Retina (tissue), 1 donor: Measurements from ENCODE around the gene CA5A.
A peak's percentile ranks its signal among the peaks of the same experiment; 100 is the strongest.

ENCODE experiments used
- DNase-seq: peaks from one replicate; pipeline ENCODE4 v3.0.0-alpha.2; 2016

Gene CA5A

GRCh38 chr16:87847467-87847784, 88.9 kb downstream of the CA5A start:
- DNase-seq: no peak

- DNase-seq: no peak
These were observed 89.4 kb downstream of the CA5A start for GRCh38 chr16:87846705-87847466.

GRCh38 chr16:87845807-87846619, 90.3 kb downstream of the CA5A start:
- no peak for DNase-seq

GRCh38 chr16:87845213-87845612, 91.1 kb downstream of the CA5A start:
- DNase-seq: no peak

- no peak for DNase-seq
These were observed 91.5 kb downstream of the CA5A start for GRCh38 chr16:87844809-87845208.

GRCh38 chr16:87844120-87844733, 92.1 kb downstream of the CA5A start:
- DNase-seq: peak; percentile 65

- no peak for DNase-seq
These were observed 92.6 kb downstream of the CA5A start for GRCh38 chr16:87843678-87844105.

- DNase-seq: no peak
These were observed 94.0 kb downstream of the CA5A start for GRCh38 chr16:87842209-87842869.

GRCh38 chr16:87841340-87842208, 94.8 kb downstream of the CA5A start:
- DNase-seq: no peak

GRCh38 chr16:87840271-87840978, 95.9 kb downstream of the CA5A start:
- DNase-seq: no peak

GRCh38 chr16:87839542-87840270, 96.6 kb downstream of the CA5A start:
- DNase-seq: no peak

- no peak for DNase-seq
These were observed 97.4 kb downstream of the CA5A start for GRCh38 chr16:87838643-87839541.
